ENCODE data around the gene ROGDI.

GRCh38 chr16:4748682-4749411 lies 53.6 kb downstream of the ROGDI start:
- TF ChIP-seq SALL2 (tag by site-specific recombination; IDR thresholded peaks at IDR 0.05; ENCODE audit: borderline replicate concordance) (no peak), ZNF146 (tag by site-specific recombination; IDR thresholded peaks at IDR 0.05) (no peak), ZNF311 (tag by site-specific recombination; IDR thresholded peaks at IDR 0.05; ENCODE audit: borderline replicate concordance) (no peak), KLF1 (tag by site-specific recombination; IDR thresholded peaks at IDR 0.05) (no peak), ZNF211 (tag by site-specific recombination; IDR thresholded peaks at IDR 0.05; ENCODE audit: low read depth) (no peak), OVOL3 (tag by site-specific recombination; IDR thresholded peaks at IDR 0.05) (no peak), ZNF302 (tag by site-specific recombination; IDR thresholded peaks at IDR 0.05; ENCODE audit: low read depth) (no peak), REST (tag by site-specific recombination; IDR thresholded peaks at IDR 0.05) (no peak), REPIN1 (tag by site-specific recombination; IDR thresholded peaks at IDR 0.05; ENCODE audit: low read depth) (no peak)
- TF ChIP-seq, protein P1, sequence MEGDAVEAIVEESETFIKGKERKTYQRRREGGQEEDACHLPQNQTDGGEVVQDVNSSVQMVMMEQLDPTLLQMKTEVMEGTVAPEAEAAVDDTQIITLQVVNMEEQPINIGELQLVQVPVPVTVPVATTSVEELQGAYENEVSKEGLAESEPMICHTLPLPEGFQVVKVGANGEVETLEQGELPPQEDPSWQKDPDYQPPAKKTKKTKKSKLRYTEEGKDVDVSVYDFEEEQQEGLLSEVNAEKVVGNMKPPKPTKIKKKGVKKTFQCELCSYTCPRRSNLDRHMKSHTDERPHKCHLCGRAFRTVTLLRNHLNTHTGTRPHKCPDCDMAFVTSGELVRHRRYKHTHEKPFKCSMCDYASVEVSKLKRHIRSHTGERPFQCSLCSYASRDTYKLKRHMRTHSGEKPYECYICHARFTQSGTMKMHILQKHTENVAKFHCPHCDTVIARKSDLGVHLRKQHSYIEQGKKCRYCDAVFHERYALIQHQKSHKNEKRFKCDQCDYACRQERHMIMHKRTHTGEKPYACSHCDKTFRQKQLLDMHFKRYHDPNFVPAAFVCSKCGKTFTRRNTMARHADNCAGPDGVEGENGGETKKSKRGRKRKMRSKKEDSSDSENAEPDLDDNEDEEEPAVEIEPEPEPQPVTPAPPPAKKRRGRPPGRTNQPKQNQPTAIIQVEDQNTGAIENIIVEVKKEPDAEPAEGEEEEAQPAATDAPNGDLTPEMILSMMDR (tag by site-specific recombination; IDR thresholded peaks at IDR 0.05) = no peak
- TF ChIP-seq, protein P2, sequence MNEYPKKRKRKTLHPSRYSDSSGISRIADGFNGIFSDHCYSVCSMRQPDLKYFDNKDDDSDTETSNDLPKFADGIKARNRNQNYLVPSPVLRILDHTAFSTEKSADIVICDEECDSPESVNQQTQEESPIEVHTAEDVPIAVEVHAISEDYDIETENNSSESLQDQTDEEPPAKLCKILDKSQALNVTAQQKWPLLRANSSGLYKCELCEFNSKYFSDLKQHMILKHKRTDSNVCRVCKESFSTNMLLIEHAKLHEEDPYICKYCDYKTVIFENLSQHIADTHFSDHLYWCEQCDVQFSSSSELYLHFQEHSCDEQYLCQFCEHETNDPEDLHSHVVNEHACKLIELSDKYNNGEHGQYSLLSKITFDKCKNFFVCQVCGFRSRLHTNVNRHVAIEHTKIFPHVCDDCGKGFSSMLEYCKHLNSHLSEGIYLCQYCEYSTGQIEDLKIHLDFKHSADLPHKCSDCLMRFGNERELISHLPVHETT (tag by site-specific recombination; IDR thresholded peaks at IDR 0.05) = no peak

Data from HEK293 (cell line).